GM12878 (cell line): ENCODE data around the gene SLCO3A1.

Experiments
- CREM ChIP-seq: IDR thresholded peaks from 2 replicates; pipeline ENCODE4 v1.6.1; 2014; ENCODE audit warnings: antibody characterized with exemption, low read depth
- DPF2 ChIP-seq: fragments of 450-650 bp; IDR thresholded peaks from 2 replicates; pipeline ENCODE4 v1.6.1; 2017; ENCODE audit warnings: mild to moderate bottlenecking
- ETV6 ChIP-seq, 2 experiments: fragments of 450-650 bp in 1 of 2; IDR thresholded peaks in 1 of 2; conservative IDR thresholded peaks in 1 of 2; 2 replicates each; pipeline ENCODE4 v1.6.1; 2014; ENCODE audit warnings: antibody characterized with exemption in 1 of 2, borderline replicate concordance in 1 of 2, low read depth in 1 of 2, mild to moderate bottlenecking in 1 of 2, moderate library complexity in 1 of 2
- HDAC6 ChIP-seq: fragments of 200-600 bp; sonication (generic); IDR thresholded peaks from one replicate; pipeline ENCODE4 v1.8.0; 2017; ENCODE audit warnings: antibody characterized with exemption; ENCODE audit not compliant: unreplicated experiment
- IRF4 ChIP-seq: IDR thresholded peaks from 2 replicates; pipeline ENCODE4 v1.6.1; 2011; ENCODE audit warnings: low read depth, low read length
- KDM1A ChIP-seq: fragments of 200-600 bp; sonication (generic); IDR thresholded peaks from 2 replicates; pipeline ENCODE4 v1.6.1; 2016; ENCODE audit warnings: borderline replicate concordance
- NBN ChIP-seq: fragments of 450-650 bp; IDR thresholded peaks from 2 replicates; pipeline ENCODE4 v1.6.1; 2016
- POLR2AphosphoS5 ChIP-seq: IDR thresholded peaks from 2 replicates; pipeline ENCODE4 v1.6.1; 2011; ENCODE audit warnings: mild to moderate bottlenecking, low read length, inconsistent platforms
- SMAD1 ChIP-seq: fragments of 450-650 bp; IDR thresholded peaks from 2 replicates; pipeline ENCODE4 v1.6.1; 2018; ENCODE audit warnings: mild to moderate bottlenecking, low read depth; ENCODE audit not compliant: partially characterized antibody
- TAF1 ChIP-seq: IDR thresholded peaks from 2 replicates; pipeline ENCODE4 v1.6.1; 2011; ENCODE audit warnings: mild to moderate bottlenecking, low read depth, low read length, borderline replicate concordance
- TF ChIP-seq, protein P1 (sequence below): fragments of 450-650 bp; IDR thresholded peaks from 2 replicates; pipeline ENCODE4 v1.6.1; 2017; ENCODE audit warnings: borderline replicate concordance
- TF ChIP-seq, protein P2 (sequence below), 3 experiments: IDR thresholded peaks in 2 of 3; conservative IDR thresholded peaks in 1 of 3; 2 replicates each; pipeline ENCODE4 v1.5.1; 2011; ENCODE audit warnings: low read depth in 3 of 3, low read length in 3 of 3, mild to moderate bottlenecking in 3 of 3, control low read depth in 2 of 3, moderate library complexity in 2 of 3, inconsistent platforms in 1 of 3, mixed read lengths in 1 of 3; ENCODE audit not compliant: control insufficient read depth in 2 of 3, insufficient read depth in 1 of 3; ENCODE audit errors: extremely low read depth in 1 of 3

DNA sequence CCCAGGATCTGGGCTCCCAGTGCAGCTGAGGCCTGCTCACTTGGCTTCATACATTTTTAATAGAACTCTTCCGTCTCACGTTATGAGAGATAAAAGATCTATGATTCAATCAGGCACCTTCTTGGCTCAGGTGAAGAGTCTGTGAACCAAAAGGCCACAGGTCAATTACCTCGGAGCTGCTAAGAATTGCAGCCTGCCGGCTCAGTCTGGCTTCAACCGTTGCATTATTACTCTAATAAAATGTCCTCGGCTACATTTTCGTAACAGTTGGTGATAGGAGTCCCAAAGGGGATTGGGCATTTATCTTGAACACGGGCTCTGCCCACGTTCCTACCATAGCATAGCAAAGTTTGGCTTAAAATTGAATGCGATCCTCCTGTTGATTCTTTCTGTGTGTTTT is 176.3 kb downstream of the SLCO3A1 start:
- no peak for TF ChIP-seq CREM
- no peak for TF ChIP-seq ETV6 (conservative IDR thresholded peaks at IDR 0.05 in 1 of 2, IDR thresholded peaks at IDR 0.05 in 1 of 2; ENCODE audit: borderline replicate concordance in 1 of 2, low read depth in 1 of 2)
- TF ChIP-seq POLR2AphosphoS5: no peak
- TF ChIP-seq SMAD1: no peak
- TF ChIP-seq IRF4: no peak
- TF ChIP-seq TAF1: no peak
- no peak for TF ChIP-seq KDM1A
- TF ChIP-seq, protein P1, sequence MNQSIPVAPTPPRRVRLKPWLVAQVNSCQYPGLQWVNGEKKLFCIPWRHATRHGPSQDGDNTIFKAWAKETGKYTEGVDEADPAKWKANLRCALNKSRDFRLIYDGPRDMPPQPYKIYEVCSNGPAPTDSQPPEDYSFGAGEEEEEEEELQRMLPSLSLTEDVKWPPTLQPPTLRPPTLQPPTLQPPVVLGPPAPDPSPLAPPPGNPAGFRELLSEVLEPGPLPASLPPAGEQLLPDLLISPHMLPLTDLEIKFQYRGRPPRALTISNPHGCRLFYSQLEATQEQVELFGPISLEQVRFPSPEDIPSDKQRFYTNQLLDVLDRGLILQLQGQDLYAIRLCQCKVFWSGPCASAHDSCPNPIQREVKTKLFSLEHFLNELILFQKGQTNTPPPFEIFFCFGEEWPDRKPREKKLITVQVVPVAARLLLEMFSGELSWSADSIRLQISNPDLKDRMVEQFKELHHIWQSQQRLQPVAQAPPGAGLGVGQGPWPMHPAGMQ: no peak
- TF ChIP-seq, protein P2, sequence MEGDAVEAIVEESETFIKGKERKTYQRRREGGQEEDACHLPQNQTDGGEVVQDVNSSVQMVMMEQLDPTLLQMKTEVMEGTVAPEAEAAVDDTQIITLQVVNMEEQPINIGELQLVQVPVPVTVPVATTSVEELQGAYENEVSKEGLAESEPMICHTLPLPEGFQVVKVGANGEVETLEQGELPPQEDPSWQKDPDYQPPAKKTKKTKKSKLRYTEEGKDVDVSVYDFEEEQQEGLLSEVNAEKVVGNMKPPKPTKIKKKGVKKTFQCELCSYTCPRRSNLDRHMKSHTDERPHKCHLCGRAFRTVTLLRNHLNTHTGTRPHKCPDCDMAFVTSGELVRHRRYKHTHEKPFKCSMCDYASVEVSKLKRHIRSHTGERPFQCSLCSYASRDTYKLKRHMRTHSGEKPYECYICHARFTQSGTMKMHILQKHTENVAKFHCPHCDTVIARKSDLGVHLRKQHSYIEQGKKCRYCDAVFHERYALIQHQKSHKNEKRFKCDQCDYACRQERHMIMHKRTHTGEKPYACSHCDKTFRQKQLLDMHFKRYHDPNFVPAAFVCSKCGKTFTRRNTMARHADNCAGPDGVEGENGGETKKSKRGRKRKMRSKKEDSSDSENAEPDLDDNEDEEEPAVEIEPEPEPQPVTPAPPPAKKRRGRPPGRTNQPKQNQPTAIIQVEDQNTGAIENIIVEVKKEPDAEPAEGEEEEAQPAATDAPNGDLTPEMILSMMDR (IDR thresholded peaks at IDR 0.05 in 2 of 3, conservative IDR thresholded peaks at IDR 0.05 in 1 of 3; ENCODE audit: control insufficient read depth in 2 of 3, extremely low read depth in 1 of 3, insufficient read depth in 1 of 3, low read depth in 3 of 3, low read length in 3 of 3): no peak
- TF ChIP-seq HDAC6: no peak
- TF ChIP-seq DPF2: no peak
- no peak for TF ChIP-seq NBN
